GM19193 (cell line): ENCODE data around the gene SUGP1.

ENCODE experiments used
- POLR2A ChIP-seq: IDR thresholded peaks from 4 replicates; pipeline ENCODE4 v1.6.1; 2011; ENCODE audit not compliant: insufficient read depth, insufficient read length; ENCODE audit errors: extremely low read depth

The SUGP1 gene

DNA sequence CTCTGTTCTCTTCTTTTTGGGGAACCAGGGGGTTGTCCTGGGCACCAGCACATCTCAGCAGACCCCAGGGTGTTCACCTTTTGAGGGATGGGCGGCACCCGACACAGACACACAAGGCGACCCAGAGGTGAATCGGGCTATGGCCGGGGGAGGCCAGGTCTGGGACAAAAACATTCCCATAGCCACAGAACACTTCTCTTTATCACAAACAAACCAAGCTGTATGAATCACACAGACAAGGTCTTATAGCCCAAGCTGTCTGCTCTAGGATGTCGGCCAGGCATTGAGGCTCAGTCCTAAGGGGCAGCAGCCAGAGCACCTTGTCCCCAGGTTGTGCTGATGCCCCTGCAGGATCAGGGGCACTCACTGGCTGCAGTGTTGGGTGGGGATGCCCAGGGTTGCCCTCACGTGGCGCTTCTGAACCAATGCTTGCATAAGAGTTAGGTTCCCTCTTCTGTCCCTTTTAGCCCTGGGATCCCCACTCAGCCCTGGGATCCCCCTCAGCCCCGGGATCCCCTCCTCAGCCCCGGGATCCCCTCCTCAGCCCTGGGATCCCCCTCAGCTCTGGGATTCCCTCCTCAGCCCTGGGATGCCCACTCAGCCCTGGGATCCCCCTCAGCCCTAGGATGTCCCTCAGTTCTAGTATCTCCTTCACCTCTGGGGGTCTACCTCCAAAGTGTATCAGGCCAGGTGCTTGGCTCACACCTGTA, 27.2 kb upstream of the SUGP1 start:
- no peak for TF ChIP-seq POLR2A

- no peak for TF ChIP-seq POLR2A
These were observed 25.7 kb upstream of the SUGP1 start for GRCh38 chr19:19345970-19346369.

DNA sequence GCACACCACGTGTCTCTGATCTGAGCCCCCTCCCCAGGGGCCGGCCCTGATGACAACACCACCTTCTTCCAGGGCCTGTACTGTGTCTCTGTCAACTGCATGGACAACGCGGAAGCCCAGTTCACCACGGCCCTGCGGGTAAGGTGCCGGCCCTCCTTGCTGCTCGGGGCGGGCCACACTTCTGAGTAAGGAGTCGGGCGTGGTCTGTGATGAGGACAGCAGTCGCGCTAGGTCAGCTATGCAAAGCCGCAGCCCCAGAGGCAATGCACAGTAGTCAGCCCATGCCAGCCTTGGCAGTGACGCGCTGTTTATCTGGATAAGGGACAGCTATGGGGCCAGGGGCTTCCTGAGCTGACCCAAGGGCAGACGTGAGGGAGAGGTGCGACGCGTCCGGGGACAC, 24.9 kb upstream of the SUGP1 start:
- TF ChIP-seq POLR2A: no peak

- TF ChIP-seq POLR2A: no peak
These were observed 23.5 kb upstream of the SUGP1 start for GRCh38 chr19:19343762-19344161.

GRCh38 chr19:19343016-19343362, 22.7 kb upstream of the SUGP1 start:
- TF ChIP-seq POLR2A: no peak

GRCh38 chr19:19342086-19343015, 22.0 kb upstream of the SUGP1 start:
- peak; percentile 19 for TF ChIP-seq POLR2A

DNA sequence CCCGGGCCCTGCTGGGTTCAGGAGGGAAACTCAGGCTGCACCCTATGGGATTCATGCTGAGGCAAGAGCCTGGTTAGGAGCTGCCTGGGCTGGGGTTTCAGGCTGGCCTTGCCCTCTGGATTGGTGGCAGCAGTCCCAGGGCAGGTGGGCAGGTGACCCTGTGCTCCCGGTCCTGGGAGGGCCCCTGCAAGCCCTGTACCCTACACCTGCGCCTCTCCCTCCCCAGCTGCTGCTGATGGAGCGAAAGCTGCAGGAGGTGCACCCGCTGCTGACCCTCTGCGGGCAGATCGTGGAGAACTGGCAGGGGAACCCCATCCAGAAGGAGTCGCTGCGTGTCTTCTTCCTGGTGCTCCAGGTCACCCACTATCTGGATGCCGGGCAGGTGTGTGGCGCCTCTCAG, 20.7 kb upstream of the SUGP1 start:
- no peak for TF ChIP-seq POLR2A

GRCh38 chr19:19338082-19338481, 17.8 kb upstream of the SUGP1 start:
- no peak for TF ChIP-seq POLR2A

GRCh38 chr19:19337120-19337519, 16.8 kb upstream of the SUGP1 start:
- no peak for TF ChIP-seq POLR2A

- no peak for TF ChIP-seq POLR2A
These were observed 16.3 kb upstream of the SUGP1 start for GRCh38 chr19:19336597-19336996.

DNA sequence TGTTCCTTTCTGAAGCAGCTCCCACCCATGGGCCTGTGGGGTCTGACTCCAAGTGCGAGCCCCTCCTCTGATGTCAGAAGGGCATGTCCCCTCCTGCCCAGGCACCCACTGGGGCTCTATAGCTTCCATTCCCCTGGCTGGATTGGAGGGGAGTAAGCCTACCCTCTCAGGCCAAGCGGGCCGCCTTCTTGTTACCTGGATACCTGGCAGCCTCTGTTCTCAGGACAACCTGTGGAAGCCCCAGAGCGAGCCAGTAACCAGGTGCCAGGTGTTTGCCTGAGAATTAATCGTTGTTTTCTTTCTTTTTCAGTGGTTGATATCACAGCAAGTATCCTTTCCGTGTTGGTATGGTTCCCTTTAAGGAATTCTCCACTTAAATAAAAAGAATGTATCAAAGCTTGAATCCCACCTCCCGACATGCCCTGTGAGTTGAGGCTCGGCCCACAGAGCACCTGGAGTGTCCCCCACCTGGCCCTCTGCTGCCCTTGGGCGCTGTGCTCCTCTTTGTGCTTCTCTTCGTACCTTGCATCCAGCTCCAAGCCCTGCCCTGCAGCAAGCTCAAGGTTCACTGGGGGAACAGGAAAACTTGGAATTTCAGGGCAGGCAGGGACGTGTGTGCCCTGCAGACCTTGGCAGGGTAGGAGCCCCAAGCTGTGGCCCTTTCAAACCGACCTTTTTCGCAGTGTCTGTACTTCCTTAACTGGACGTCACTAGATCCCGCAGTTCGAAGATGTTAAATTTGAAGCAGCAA, 15.3 kb upstream of the SUGP1 start:
- no peak for TF ChIP-seq POLR2A

DNA sequence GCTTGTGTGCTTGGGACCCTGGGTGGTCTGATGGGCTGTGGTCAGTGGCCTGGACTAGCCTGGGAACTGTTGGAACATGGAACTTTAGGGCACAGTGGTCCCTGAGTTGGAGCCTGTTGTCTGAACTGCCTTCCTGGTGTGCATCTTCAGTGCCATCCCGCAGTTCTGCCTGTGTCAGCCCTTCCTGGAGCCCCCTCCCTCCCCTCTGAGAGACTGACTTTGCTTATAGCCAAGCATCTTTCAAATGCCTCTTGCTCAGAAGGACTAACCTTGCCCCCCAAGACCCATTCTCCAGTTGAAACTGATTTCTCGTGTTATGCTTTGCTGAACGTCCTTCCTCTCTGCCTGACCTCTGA, 14.7 kb upstream of the SUGP1 start:
- TF ChIP-seq POLR2A: no peak

DNA sequence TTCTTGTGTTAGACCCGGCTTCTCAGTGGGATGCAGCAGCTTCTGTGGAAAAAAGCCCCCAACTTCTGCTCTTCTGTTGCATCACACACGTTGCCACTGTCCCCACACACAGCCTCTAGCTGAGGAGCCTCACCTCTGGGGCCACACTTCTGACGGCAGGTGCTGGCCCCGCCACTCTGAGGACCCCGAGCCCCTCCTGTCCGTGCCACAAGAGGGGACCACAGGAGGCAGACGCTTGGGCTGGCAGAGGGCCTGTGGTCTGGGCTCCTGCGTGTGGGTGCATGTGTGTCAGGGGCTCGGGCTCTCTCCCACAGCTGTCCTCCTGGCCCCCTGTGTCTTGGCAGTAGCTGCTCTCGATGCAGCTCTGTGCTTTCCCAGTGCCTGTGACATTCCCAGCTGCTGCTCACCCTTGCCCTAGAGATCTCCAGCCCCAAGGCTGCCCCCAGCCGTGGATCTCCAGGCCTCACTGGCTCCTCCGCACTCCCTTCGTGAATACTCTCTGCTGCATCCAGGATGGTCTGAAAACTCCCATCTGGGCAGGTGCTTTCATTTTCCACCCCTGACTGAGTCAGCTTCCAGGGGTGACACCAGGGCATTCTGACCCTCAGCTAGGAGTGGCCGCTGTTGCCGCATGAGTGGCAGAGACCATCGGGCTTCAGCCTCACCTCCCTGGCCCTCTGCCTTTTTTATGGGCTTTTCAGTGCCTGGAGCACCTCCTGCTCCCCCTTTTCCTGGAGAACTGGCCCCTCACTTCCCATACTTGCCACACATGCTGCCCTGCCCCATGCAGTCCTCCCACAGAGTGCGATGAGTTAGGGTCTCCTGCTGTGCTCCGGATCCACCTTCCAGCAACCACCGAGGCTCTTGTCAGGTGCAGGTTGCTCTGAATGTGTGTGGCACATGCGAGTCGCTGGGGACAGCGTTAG, 14.0 kb upstream of the SUGP1 start:
- TF ChIP-seq POLR2A: no peak

DNA sequence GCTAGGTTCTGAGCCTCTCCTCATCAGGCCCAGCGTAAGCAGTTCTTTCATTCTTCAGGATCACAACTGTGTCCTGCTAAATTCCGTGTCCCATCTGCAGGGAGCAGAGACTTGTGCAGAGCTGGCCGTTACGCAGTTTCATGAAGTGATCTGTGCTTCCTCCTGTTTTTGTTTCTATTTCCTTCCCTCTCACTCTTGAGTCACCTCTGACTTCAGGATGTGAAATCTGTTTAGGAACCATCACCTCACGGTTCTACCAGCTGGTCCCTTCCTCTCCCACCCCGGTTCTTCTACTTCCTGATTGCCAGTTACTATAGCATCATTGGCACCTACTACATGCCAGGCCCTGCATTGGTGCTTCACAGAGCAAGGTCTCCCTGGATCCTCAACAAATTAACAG, 8.8 kb upstream of the SUGP1 start:
- no peak for TF ChIP-seq POLR2A

DNA sequence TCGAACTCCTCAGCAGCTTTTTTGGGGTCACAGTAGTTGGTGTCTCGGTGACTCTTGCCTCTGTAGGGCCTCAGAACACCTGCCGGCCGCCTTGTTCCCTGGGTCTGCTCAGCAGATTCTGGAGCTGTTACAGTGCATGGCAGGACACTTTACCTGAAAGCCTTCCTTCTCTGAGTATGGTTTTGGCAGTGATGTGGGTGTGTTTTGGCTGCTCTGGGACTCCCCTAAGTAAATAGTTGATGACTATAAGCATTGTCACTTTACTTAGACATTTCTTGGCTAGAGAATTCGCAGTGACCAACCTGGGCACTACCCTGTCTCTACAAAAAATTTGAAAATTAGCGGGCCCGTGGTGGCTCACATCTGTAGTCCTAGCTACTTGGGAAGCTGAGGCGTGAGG, 7.4 kb upstream of the SUGP1 start:
- no peak for TF ChIP-seq POLR2A

- no peak for TF ChIP-seq POLR2A
These were observed 3.9 kb upstream of the SUGP1 start for GRCh38 chr19:19324059-19324770.
